K562 (cell line): Measurements from ENCODE around the gene TRPM4. TPM values are rescaled to one million over a fixed set of nuclear protein-coding genes. Genes with fewer than 3 reads are reported as not detected.

Experiments
- CHD4 ChIP-seq: fragments of 200-600 bp; sonication (generic); IDR thresholded peaks from 3 replicates; pipeline ENCODE4 v1.6.1; 2012; ENCODE audit warnings: low read depth, mild to moderate bottlenecking, mixed read lengths, low read length, inconsistent platforms; ENCODE audit not compliant: insufficient read depth, insufficient replicate concordance, poor library complexity, severe bottlenecking
- CREM ChIP-seq: IDR thresholded peaks from 2 replicates; pipeline ENCODE4 v1.6.1; 2014; ENCODE audit warnings: antibody characterized with exemption, low read depth
- CTCFL ChIP-seq: IDR thresholded peaks from 2 replicates; pipeline ENCODE4 v1.6.1; 2011; ENCODE audit warnings: borderline replicate concordance, low read depth, mild to moderate bottlenecking, moderate library complexity, low read length; ENCODE audit not compliant: insufficient read depth, poor library complexity, severe bottlenecking
- ETV1 ChIP-seq: fragments of 450-650 bp; conservative IDR thresholded peaks from 2 replicates; pipeline ENCODE4 v1.6.1; 2016; ENCODE audit warnings: missing genetic modification characterization, control low read depth, low read depth, missing compliant biosample characterization
- GTF2E2 ChIP-seq: fragments of 200-800 bp; sonication (Bioruptor generic); IDR thresholded peaks from 2 replicates; pipeline ENCODE4 v1.6.1; 2016; ENCODE audit warnings: missing genetic modification characterization, missing compliant biosample characterization
- HDAC6 ChIP-seq: IDR thresholded peaks from 2 replicates; pipeline ENCODE4 v1.6.1; 2012; ENCODE audit warnings: low read depth, mild to moderate bottlenecking, control low read depth, inconsistent platforms, low read length, moderate library complexity
- HNRNPUL1 ChIP-seq: fragments of 200-400 bp; formaldehyde crosslinking; IDR thresholded peaks from 2 replicates; pipeline ENCODE4 v1.6.1; 2017; ENCODE audit warnings: low read length
- JUND ChIP-seq, 2 experiments: IDR thresholded peaks; 2 replicates in 1 of 2; 3 replicates in 1 of 2; pipeline ENCODE4 v1.6.1; 2011; ENCODE audit warnings: borderline replicate concordance in 2 of 2, low read depth in 2 of 2, low read length in 2 of 2, improper control_type of control experiment in 1 of 2, missing biosample characterization in 1 of 2, missing genetic modification characterization in 1 of 2, missing genetic modification reagents in 1 of 2
- MBD2 ChIP-seq: sonication (generic); IDR thresholded peaks from 2 replicates; pipeline ENCODE4 v1.6.1; 2016; ENCODE audit warnings: low read depth, borderline replicate concordance
- MCM7 ChIP-seq, 2 experiments: fragments of 450-650 bp; IDR thresholded peaks; 2 replicates each; pipeline ENCODE4 v1.6.1; 2016 to 2018
- NR2C1 ChIP-seq, 2 experiments: fragments of 450-650 bp; IDR thresholded peaks; 2 replicates each; pipeline ENCODE4 v1.6.1; 2017; ENCODE audit warnings: mild to moderate bottlenecking in 2 of 2, antibody characterized with exemption in 1 of 2, inconsistent platforms in 1 of 2, missing compliant biosample characterization in 1 of 2, missing genetic modification characterization in 1 of 2
- POLR2A ChIP-seq: fragments of 450-650 bp; conservative IDR thresholded peaks from 2 replicates; pipeline ENCODE4 v1.6.1; 2016
- SP2 ChIP-seq: IDR thresholded peaks from 2 replicates; pipeline ENCODE4 v1.6.1; 2011; ENCODE audit warnings: mild to moderate bottlenecking, low read depth, low read length, moderate library complexity; ENCODE audit not compliant: poor library complexity, severe bottlenecking; ENCODE audit errors: extremely low read depth
- TCF7 ChIP-seq: sonication (generic); IDR thresholded peaks from 2 replicates; pipeline ENCODE4 v1.6.1; 2016; ENCODE audit warnings: antibody characterized with exemption, borderline replicate concordance
- ZNF592 ChIP-seq: fragments of 450-650 bp; IDR thresholded peaks from 2 replicates; pipeline ENCODE4 v1.6.1; 2017; ENCODE audit warnings: antibody characterized with exemption, mild to moderate bottlenecking
- polyA plus RNA-seq, 8 experiments: library from polyadenylated mRNA; depleted of rRNA in 4 of 8; stranded (reverse) in 5 of 8; unstranded in 3 of 8; fragments of >200 nt; fragmentation: Nextera tagmentation in 2 of 8; fragmentation: Illumina TruSeq in 1 of 8; extraction: Ambion mirVana in 2 of 8; extraction: Trizol in 1 of 8; gene quantifications; 2 replicates each; pipeline versions ENCODE4 v1.2.1 to v1.2.3, GENCODE V29; 2011 to 2014; ENCODE audit warnings: inconsistent platforms in 1 of 8, missing spikeins in 1 of 8
- total RNA-seq, 7 experiments: library from RNA; depleted of rRNA in 6 of 7; stranded (reverse); fragments of >200 nt in 6 of 7; fragmentation: Illumina TruSeq in 2 of 7; extraction: Trizol in 2 of 7; gene quantifications; 2 replicates each; pipeline versions ENCODE4 v1.2.1 to v1.2.3, GENCODE V29; 2011 to 2021; ENCODE audit warnings: low replicate concordance in 1 of 7
- TF ChIP-seq, protein P1 (sequence below): fragments of 450-650 bp; IDR thresholded peaks from 2 replicates; pipeline ENCODE4 v1.6.1; 2017; ENCODE audit warnings: mild to moderate bottlenecking, moderate library complexity
- TF ChIP-seq, protein P2 (sequence below): sonication (generic); formaldehyde crosslinking; IDR thresholded peaks from 2 replicates; pipeline ENCODE4 v1.8.1; 2022; ENCODE audit warnings: missing genetic modification reagents

Gene TRPM4
- total and polyA plus RNA-seq, 9 of the 15 experiments (the other 6 are each of a cell fraction or from before 2014, with no cell fraction given), result 6.5 to 45.4 (median 15.2) TPM

GRCh38 chr19:49161987-49162386, 4.4 kb downstream of the TRPM4 start (continued):
- TF ChIP-seq HDAC6 (no peak), MBD2 (no peak), HNRNPUL1 (no peak), JUND (IDR thresholded peaks at IDR 0.05; ENCODE audit: borderline replicate concordance, low read depth, low read length) (peak; percentile 55; the same call in 1 of the 2 replicates), JUND (tag; IDR thresholded peaks at IDR 0.05; ENCODE audit: borderline replicate concordance, low read depth, low read length) (no peak), CTCFL (no peak), ZNF592 (0 out of 2 replicates have a peak, but pooled peaks have one; percentile 19), SP2 (no peak), NR2C1 (IDR thresholded peaks at IDR 0.05) (no peak), NR2C1 (tag; IDR thresholded peaks at IDR 0.05) (no peak), ETV1 (tag) (0 out of 2 replicates have a peak, but pooled peaks have one; percentile 13), CREM (no peak), MCM7 (IDR thresholded peaks at IDR 0.05) (no peak), TCF7 (no peak), POLR2A (0 out of 2 replicates have a peak, but pooled peaks have one; percentile 21), CHD4 (no peak), GTF2E2 (tag) (no peak)
- TF ChIP-seq, protein P1, sequence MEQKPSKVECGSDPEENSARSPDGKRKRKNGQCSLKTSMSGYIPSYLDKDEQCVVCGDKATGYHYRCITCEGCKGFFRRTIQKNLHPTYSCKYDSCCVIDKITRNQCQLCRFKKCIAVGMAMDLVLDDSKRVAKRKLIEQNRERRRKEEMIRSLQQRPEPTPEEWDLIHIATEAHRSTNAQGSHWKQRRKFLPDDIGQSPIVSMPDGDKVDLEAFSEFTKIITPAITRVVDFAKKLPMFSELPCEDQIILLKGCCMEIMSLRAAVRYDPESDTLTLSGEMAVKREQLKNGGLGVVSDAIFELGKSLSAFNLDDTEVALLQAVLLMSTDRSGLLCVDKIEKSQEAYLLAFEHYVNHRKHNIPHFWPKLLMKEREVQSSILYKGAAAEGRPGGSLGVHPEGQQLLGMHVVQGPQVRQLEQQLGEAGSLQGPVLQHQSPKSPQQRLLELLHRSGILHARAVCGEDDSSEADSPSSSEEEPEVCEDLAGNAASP, result no peak
- TF ChIP-seq, protein P2, sequence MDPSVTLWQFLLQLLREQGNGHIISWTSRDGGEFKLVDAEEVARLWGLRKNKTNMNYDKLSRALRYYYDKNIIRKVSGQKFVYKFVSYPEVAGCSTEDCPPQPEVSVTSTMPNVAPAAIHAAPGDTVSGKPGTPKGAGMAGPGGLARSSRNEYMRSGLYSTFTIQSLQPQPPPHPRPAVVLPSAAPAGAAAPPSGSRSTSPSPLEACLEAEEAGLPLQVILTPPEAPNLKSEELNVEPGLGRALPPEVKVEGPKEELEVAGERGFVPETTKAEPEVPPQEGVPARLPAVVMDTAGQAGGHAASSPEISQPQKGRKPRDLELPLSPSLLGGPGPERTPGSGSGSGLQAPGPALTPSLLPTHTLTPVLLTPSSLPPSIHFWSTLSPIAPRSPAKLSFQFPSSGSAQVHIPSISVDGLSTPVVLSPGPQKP (CRISPR knock-in tag), result no peak
